Measurements from ENCODE around the gene FAM47E.

DNA sequence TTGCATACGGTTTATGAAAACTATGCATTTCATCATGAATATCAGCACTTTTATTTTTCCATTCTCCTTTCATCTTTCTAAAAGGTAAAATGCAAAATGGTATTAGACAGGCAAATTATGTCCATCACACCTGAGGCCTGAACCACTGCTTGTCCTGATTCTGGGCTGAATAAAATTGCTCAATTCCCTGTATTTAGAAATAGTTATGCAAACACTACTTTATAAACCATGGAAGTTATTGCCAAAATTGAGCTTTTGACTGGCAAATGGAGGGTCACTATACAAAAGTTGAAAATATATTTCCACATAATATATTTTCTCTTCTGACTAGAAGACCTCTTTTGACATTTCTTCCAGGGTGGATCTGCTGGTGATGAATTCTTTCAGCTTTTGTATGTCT lies 21.1 kb downstream of the FAM47E start:
- TF ChIP-seq CREB1 (IDR thresholded peaks at IDR 0.05; ENCODE audit: low read depth), result no peak
- TF ChIP-seq YY1 (IDR thresholded peaks at IDR 0.05; ENCODE audit: low read depth), result no peak
- TF ChIP-seq TAF1 (IDR thresholded peaks at IDR 0.05; ENCODE audit: low read depth), result no peak
- TF ChIP-seq CEBPB (IDR thresholded peaks at IDR 0.05), result no peak
